ENCODE data around the gene HACD2. TPM values are rescaled to one million over a fixed set of nuclear protein-coding genes. Genes with fewer than 3 reads are reported as not detected.

Gene HACD2
- total RNA-seq, 1 experiment from 2014 or later: 97.7 TPM

GRCh38 chr3:123449102-123449996 lies 135.5 kb downstream of the HACD2 start:
- TF ChIP-seq, protein P1, sequence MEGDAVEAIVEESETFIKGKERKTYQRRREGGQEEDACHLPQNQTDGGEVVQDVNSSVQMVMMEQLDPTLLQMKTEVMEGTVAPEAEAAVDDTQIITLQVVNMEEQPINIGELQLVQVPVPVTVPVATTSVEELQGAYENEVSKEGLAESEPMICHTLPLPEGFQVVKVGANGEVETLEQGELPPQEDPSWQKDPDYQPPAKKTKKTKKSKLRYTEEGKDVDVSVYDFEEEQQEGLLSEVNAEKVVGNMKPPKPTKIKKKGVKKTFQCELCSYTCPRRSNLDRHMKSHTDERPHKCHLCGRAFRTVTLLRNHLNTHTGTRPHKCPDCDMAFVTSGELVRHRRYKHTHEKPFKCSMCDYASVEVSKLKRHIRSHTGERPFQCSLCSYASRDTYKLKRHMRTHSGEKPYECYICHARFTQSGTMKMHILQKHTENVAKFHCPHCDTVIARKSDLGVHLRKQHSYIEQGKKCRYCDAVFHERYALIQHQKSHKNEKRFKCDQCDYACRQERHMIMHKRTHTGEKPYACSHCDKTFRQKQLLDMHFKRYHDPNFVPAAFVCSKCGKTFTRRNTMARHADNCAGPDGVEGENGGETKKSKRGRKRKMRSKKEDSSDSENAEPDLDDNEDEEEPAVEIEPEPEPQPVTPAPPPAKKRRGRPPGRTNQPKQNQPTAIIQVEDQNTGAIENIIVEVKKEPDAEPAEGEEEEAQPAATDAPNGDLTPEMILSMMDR (IDR thresholded peaks at IDR 0.05; ENCODE audit: unreplicated experiment): no peak
- ChIA-PET CTCF (no interaction called here), POLR2A (no interaction called here)
- Mint-ChIP-seq H3K4me3 (ENCODE audit: unreplicated experiment) (no peak overlapping the region), H3K27me3 (ENCODE audit: insufficient read depth, unreplicated experiment) (peaks cover 64% of the 10 kb centered on the region), H3K27ac (ENCODE audit: low read depth, unreplicated experiment) (no peak overlapping the region), H3K9me3 (ENCODE audit: unreplicated experiment) (no peaks in the 10 kb centered on the region), H3K36me3 (ENCODE audit: insufficient read depth, unreplicated experiment) (no peaks in the 10 kb centered on the region), H3K4me1 (ENCODE audit: insufficient read depth, unreplicated experiment) (peaks cover 5% of the 10 kb centered on the region)
- no TSS peak for BruUV-seq (replicated peaks)
- intact Hi-C loops (cut with micrococcal nuclease): no loop called here
- no peak for DNase-seq (ENCODE audit: unreplicated experiment)

DNA sequence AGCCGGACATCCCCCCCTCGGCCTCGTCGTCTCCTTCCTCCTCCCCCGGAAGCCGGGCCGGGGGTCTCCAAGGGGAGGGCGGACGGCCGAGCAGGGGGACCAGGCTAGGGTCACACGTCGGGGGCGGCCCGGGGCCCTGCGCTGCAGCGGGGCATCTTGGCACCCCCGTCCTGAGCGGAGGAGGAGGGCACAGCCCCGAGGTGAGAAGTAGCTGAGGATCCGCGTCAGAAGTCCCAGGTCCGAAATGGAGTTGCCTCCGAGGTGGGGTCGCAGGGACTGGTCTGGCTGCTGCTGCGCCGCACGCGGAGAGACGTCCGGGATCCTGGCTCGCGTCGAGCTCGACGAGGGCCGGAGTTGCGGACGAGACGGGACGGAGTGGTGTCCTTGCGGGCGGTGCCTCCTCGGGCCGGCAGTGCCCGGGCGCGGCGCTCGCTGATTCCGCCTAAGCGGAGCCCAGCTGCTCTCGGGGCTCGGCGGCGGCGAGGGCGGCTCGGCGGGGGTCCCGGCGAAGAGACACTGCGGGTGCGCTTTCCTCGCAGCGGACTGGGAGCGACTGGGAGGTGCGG lies 136.2 kb downstream of the HACD2 start, which contains the start of gene ADCY5:
ADCY5 (minus strand) TSS at position 555 of the 566 bp plus-strand sequence; CDS start at position 10, 545 bp downstream.
- ChIA-PET CTCF (interaction anchor here (0.7 kb wide), 1 partner anchor 275 kb away, joined by 3 read pairs; no protein-coding TSS in a partner anchor), POLR2A (no interaction called here)
- no TSS peak for BruUV-seq (replicated peaks)
- TF ChIP-seq, protein P1 (IDR thresholded peaks at IDR 0.05; ENCODE audit: unreplicated experiment): no peak
- no peaks in the 10 kb centered on the region for H3K36me3 Mint-ChIP-seq (ENCODE audit: insufficient read depth, unreplicated experiment)
- intact Hi-C loops (cut with micrococcal nuclease): no loop called here
- peaks cover 3% of the 10 kb centered on the region for H3K4me1 Mint-ChIP-seq (ENCODE audit: insufficient read depth, unreplicated experiment)
- H3K4me3 Mint-ChIP-seq (ENCODE audit: unreplicated experiment): no peak within 1 kb of the TSS
- no peak for DNase-seq (ENCODE audit: unreplicated experiment)
- no peak within 1 kb of the TSS for H3K27ac Mint-ChIP-seq (ENCODE audit: low read depth, unreplicated experiment)
- peaks cover 66% of the 10 kb centered on the region for H3K27me3 Mint-ChIP-seq (ENCODE audit: insufficient read depth, unreplicated experiment)
- no peaks in the 10 kb centered on the region for H3K9me3 Mint-ChIP-seq (ENCODE audit: unreplicated experiment)

DNA sequence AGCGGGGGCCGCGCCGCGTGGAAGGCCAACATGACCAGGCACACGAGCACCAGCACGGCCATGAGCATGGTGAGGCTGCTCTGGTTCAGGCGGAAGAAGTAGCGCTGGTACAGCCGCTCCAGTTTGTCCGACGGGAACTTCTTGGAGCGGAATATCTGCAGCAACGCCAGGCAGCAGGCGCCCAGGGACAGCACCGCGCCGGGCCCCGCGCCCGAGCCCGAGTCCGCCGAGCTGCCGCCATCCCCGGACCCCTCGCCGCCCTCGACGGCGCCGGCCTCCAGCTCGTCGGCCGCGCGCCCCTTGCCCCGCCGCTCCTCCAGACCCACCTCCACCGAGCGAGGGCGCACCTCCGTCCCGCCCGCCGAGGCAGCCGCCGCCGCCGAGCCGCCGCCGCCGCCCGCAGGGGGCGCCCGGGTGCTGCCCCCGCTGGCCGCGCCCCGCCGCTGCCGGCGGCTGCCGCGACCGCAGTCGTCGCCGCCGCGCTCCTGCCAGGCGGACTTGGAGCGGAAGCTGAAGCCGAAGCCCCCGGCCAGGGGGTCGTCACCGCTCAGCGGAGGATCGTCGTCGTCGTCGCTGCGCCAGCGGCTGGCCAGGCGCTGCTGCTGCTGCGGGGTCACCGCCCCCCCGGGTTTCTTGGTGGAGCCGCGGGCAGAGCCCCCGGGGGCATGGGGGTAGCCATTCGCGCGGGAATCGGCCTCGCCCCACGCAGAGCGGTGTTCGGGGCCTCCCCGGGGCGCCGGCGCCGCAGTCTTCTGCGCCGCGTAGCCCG lies 136.9 kb downstream of the HACD2 start:
- Mint-ChIP-seq H3K27me3 (ENCODE audit: insufficient read depth, unreplicated experiment) (peaks cover 62% of the 10 kb centered on the region), H3K4me3 (ENCODE audit: unreplicated experiment) (no peak overlapping the region), H3K9me3 (ENCODE audit: unreplicated experiment) (no peaks in the 10 kb centered on the region), H3K4me1 (ENCODE audit: insufficient read depth, unreplicated experiment) (no peaks in the 10 kb centered on the region), H3K27ac (ENCODE audit: low read depth, unreplicated experiment) (no peak overlapping the region), H3K36me3 (ENCODE audit: insufficient read depth, unreplicated experiment) (no peaks in the 10 kb centered on the region)
- BruUV-seq (replicated peaks): no TSS peak
- intact Hi-C loops (cut with micrococcal nuclease): no loop called here
- POLR2A ChIA-PET: no interaction called here
- CTCF ChIA-PET: interaction anchor here (0.7 to 0.9 kb wide), 2 partner anchors 118 to 276 kb away, joined by 3 read pairs; no protein-coding TSS in a partner anchor
- TF ChIP-seq, protein P1 (IDR thresholded peaks at IDR 0.05; ENCODE audit: unreplicated experiment): no peak
- no peak for DNase-seq (ENCODE audit: unreplicated experiment)

DNA sequence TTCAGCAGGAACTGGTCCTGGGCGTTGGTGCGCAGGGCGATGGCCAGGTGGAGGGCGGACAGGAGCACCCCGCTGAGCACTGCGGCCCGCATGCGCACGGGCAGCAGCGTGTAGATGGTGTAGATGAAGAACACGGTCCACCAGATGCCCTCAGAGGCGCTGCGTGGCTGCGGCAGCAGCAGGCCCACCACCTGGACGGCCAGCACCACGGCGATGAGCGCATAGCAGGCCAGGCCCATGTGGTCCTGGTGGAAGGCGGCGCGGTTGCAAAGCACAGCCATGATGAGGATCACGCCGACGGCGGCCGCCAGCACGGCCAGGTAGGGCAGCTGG lies 137.5 kb downstream of the HACD2 start:
- H3K4me3 Mint-ChIP-seq (ENCODE audit: unreplicated experiment): no peak overlapping the region
- TF ChIP-seq, protein P1 (IDR thresholded peaks at IDR 0.05; ENCODE audit: unreplicated experiment): no peak
- POLR2A ChIA-PET: no interaction called here
- no peaks in the 10 kb centered on the region for H3K9me3 Mint-ChIP-seq (ENCODE audit: unreplicated experiment)
- no peaks in the 10 kb centered on the region for H3K36me3 Mint-ChIP-seq (ENCODE audit: insufficient read depth, unreplicated experiment)
- no TSS peak for BruUV-seq (replicated peaks)
- H3K4me1 Mint-ChIP-seq (ENCODE audit: insufficient read depth, unreplicated experiment): no peaks in the 10 kb centered on the region
- intact Hi-C loops (cut with micrococcal nuclease): no loop called here
- no peak for DNase-seq (ENCODE audit: unreplicated experiment)
- H3K27me3 Mint-ChIP-seq (ENCODE audit: insufficient read depth, unreplicated experiment): peaks cover 62% of the 10 kb centered on the region
- CTCF ChIA-PET: interaction anchor here (0.9 kb wide), 1 partner anchor 117 kb away, joined by 3 read pairs; no protein-coding TSS in a partner anchor
- no peak overlapping the region for H3K27ac Mint-ChIP-seq (ENCODE audit: low read depth, unreplicated experiment)

All from MCF 10A (cell line).